Stimulated activated naive B cell treated with anti-CD40 and anti-IgM and Interleukin-4, amounts not matched to agents 10 μg/mL and 1 μg/mL and 100 μg/mL, for 72 hours (primary cell): ENCODE data around the gene ZNF607.
"Not testable (repeated sequence)": the region's sequence is repeated elsewhere in the genome, so short reads cannot be mapped to it uniquely, and the experiment has no call there.

Experiments used
- ATAC-seq, 2 donors: fragments of 150-1000 bp; cut with Tn5 transposase; replicated peaks; 2 replicates each; pipeline ENCODE4 v1.10.0; 2021; ENCODE audit warnings: moderate library complexity in 1 of 2
- DNase-seq: peaks from one replicate; pipeline ENCODE4 v3.0.0; 2021
- H3K27ac Mint-ChIP-seq: one replicate; pipeline ENCODE4 v1.8.0; 2022; ENCODE audit warnings: mild to moderate bottlenecking, mixed read lengths
- H3K27me3 Mint-ChIP-seq, 2 donors: one replicate each; pipeline ENCODE4 v1.8.0; 2022; ENCODE audit warnings: mixed read lengths in 2 of 2
- H3K36me3 Mint-ChIP-seq, 2 donors: one replicate each; pipeline ENCODE4 v1.8.0; 2022; ENCODE audit warnings: mixed read lengths in 2 of 2, mild to moderate bottlenecking in 1 of 2
- H3K4me1 Mint-ChIP-seq, 2 donors: one replicate each; pipeline ENCODE4 v1.8.0; 2022; ENCODE audit warnings: mixed read lengths in 2 of 2, mild to moderate bottlenecking in 1 of 2
- H3K4me3 Mint-ChIP-seq, 2 donors: one replicate each; pipeline ENCODE4 v1.8.0; 2022; ENCODE audit warnings: mild to moderate bottlenecking in 2 of 2, mixed read lengths in 2 of 2, moderate library complexity in 1 of 2
- H3K9me3 Mint-ChIP-seq, 2 donors: one replicate each; pipeline ENCODE4 v1.8.0; 2022; ENCODE audit warnings: mixed read lengths in 2 of 2, mild to moderate bottlenecking in 1 of 2

The ZNF607 gene

DNA sequence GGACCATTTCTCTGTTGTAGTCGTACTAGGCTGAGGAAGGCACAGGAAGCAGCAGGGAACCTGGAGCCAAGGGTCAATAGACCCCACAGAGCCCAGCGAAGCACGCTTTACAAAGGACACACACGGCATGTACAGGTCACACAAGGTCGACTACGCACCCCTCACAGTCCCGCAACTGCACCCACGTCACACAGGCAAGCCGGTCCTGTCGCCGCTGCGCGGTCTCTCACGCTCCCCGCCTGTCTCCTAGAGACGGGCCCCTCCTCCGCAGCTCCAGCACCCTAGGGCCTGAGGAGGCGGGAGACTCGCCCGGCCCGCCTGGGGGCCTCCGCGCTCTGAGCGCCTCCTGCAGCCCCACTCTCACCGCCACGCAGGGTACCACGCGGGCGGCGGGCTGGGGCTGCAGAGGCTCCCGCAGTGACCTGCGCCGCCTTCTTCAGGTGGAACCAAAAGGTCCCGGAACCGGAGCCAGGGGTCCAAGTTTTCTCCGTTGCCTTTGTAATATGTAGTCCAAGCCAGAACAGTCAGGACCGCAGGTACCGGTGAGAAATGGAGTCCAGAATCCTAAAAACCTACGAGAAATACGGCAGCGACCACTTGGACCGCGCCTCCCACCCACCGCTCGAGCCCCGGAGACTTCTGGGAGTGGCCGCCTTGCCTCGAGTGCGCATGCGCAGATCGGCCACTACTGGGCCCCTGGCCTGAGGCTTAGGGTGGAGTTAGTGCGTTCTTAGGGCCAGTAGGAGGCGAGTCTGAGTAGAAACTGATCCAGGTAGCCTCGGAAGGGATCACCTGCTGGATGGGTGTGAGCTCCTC, at the start of gene ZNF607:
Gene ZNF607, minus strand, starts transcription at position 651 of the 816 bp plus-strand sequence. CDS start 8,143 bp downstream, outside the sequence.
- H3K4me3 Mint-ChIP-seq: peak within 1 kb of the TSS; percentile 90 to 95
- no peaks in the 10 kb centered on the region for H3K9me3 Mint-ChIP-seq
- peak; percentile 95 to 96 for ATAC-seq
- peaks cover 5 to 16% of the 10 kb centered on the region in 2 donors for H3K36me3 Mint-ChIP-seq
- peak within 1 kb of the TSS; percentile 97 for H3K27ac Mint-ChIP-seq
- H3K4me1 Mint-ChIP-seq: peaks cover 10 to 18% of the 10 kb centered on the region in 2 donors
- no peaks in the 10 kb centered on the region for H3K27me3 Mint-ChIP-seq
- DNase-seq: peak; percentile 91

DNA sequence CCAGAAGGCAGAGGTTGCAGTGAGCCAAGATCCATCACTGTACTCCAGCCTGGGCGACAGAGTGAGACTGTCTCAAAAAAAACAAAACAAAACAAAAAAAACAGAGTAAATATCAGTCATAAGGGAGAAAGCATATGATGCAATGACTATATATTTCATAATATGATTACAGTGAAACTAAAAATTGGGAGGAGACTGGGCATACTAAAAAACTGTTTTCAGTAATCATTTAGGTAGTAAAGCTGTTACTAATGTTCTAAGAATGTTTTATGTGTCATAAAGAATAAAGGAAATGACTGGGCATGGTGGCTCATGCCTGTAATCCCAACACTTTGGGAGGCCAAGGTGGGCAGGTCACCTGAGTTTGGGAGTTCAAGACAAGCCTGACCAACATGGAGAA, 43.9 kb upstream of the ZNF607 start:
- H3K4me1 Mint-ChIP-seq: no peaks in the 10 kb centered on the region
- no peak overlapping the region for H3K27ac Mint-ChIP-seq
- H3K36me3 Mint-ChIP-seq: peaks cover 46 to 62% of the 10 kb centered on the region in 2 donors
- H3K4me3 Mint-ChIP-seq: no peak overlapping the region
- ATAC-seq (peak in 1 of 2 donors; percentile 31), DNase-seq (no peak)
- peaks cover 0 to 1% of the 10 kb centered on the region in 2 donors for H3K9me3 Mint-ChIP-seq
- no peaks in the 10 kb centered on the region for H3K27me3 Mint-ChIP-seq

DNA sequence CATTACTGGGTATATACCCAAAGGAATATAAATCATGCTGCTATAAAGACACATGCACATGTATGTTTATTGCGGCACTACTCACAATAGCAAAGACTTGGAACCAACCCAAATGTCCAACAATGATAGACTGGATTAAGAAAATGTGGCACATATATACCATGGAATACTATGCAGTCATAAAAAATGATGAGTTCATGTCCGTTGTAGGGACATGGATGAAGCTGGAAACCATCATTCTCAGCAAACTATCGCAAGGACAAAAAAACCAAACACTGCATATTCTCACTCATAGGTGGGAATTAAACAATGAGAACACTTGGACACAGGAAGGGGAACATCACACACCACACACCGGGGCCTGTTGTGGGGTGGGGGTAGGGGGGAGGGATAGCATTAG, 38.1 kb upstream of the ZNF607 start:
- not testable (repeated sequence) for H3K4me3 Mint-ChIP-seq, H3K27ac Mint-ChIP-seq, ATAC-seq, H3K4me1 Mint-ChIP-seq, H3K9me3 Mint-ChIP-seq, H3K27me3 Mint-ChIP-seq, DNase-seq
- peaks cover 39 to 49% of the 10 kb centered on the region in 2 donors for H3K36me3 Mint-ChIP-seq

DNA sequence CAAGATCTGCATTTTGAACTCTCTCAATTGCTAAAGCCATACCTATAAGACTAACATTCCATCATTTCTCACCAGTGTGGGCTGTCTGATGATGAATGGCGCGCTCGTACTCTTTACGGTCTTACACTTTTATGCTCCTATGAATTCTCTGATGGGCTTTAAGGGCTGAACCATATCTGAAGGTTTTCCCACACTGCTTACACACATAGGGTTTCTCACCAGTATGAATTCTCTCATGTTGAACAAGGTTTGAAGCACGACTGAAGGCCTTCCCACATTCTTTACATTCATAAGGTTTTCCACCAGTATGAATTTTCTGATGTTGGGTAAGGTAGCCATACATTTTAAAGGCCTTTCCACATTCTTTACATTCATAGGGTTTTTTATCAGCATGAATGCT, 18.8 kb upstream of the ZNF607 start:
- no peak overlapping the region for H3K4me3 Mint-ChIP-seq
- peaks cover 78 to 89% of the 10 kb centered on the region in 2 donors for H3K36me3 Mint-ChIP-seq
- no peak for ATAC-seq
- H3K27ac Mint-ChIP-seq: no peak overlapping the region
- DNase-seq: no peak
- peaks cover 26 to 27% of the 10 kb centered on the region in 2 donors for H3K9me3 Mint-ChIP-seq
- no peaks in the 10 kb centered on the region for H3K27me3 Mint-ChIP-seq
- no peaks in the 10 kb centered on the region for H3K4me1 Mint-ChIP-seq

DNA sequence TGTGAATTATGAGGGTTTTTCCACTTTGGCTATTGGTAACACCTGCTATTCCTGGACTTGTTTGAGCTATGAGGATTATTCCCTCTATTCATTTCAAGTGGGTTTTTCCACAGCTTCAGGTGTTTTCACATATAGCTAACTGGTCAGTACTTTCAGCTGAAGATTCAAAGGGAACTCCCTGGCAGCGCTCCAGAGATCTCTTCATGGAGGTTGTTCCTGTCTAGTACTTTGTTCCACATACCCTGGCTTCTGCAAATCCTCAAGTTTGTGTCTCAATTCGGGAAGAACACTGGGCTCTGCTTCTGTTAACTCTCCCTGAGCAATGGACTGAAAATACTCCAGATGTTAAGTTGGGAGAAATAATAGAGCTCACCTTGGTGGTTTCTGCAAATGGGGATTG, 5.6 kb upstream of the ZNF607 start:
- Mint-ChIP-seq H3K4me3 (no peak overlapping the region), H3K27ac (no peak overlapping the region), H3K9me3 (no peaks in the 10 kb centered on the region), H3K4me1 (no peaks in the 10 kb centered on the region), H3K36me3 (peaks cover 2 to 6% of the 10 kb centered on the region in 2 donors), H3K27me3 (no peaks in the 10 kb centered on the region)
- no peak for DNase-seq
- ATAC-seq: no peak

GRCh38 chr19:37719927-37720265, 335 bp upstream of the ZNF607 start:
- no peaks in the 10 kb centered on the region for H3K27me3 Mint-ChIP-seq
- peak overlapping the region; percentile 97 for H3K27ac Mint-ChIP-seq
- peaks cover 5 to 13% of the 10 kb centered on the region in 2 donors for H3K36me3 Mint-ChIP-seq
- no peak for ATAC-seq
- peaks cover 10 to 18% of the 10 kb centered on the region in 2 donors for H3K4me1 Mint-ChIP-seq
- DNase-seq: no peak
- no peaks in the 10 kb centered on the region for H3K9me3 Mint-ChIP-seq
- peak overlapping the region; percentile 90 to 95 for H3K4me3 Mint-ChIP-seq

DNA sequence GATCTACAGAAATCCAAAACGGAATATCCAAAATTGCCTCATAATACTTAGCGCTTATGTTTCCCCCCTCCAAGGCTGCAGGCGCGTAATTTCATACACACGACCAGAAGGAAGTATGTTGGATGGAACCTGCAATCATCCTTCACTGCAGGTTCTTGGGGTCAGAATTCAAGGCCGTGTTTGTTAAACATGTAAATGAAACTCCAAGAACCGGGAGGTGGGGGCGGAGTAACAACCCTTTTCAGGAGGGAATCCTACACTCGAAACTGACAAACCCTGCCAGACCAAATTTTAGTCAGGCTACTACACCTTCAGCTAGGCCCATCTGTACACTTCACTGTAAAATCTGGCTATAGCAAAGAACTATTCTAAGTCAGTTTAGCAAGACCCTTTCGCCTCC, 1.3 kb downstream of the ZNF607 start:
- Mint-ChIP-seq H3K4me1 (peaks cover 10 to 18% of the 10 kb centered on the region in 2 donors), H3K4me3 (peak overlapping the region; percentile 90 to 95), H3K9me3 (no peaks in the 10 kb centered on the region), H3K27ac (peak overlapping the region; percentile 97), H3K36me3 (peaks cover 11 to 19% of the 10 kb centered on the region in 2 donors), H3K27me3 (no peaks in the 10 kb centered on the region)
- ATAC-seq (no peak), DNase-seq (no peak)

- H3K36me3 Mint-ChIP-seq: peaks cover 19 to 33% of the 10 kb centered on the region in 2 donors
- no peaks in the 10 kb centered on the region for H3K27me3 Mint-ChIP-seq
- ATAC-seq (no peak), DNase-seq (no peak)
- no peak overlapping the region for H3K4me3 Mint-ChIP-seq
- H3K9me3 Mint-ChIP-seq: no peaks in the 10 kb centered on the region
- no peak overlapping the region for H3K27ac Mint-ChIP-seq
- peaks cover 10 to 18% of the 10 kb centered on the region in 2 donors for H3K4me1 Mint-ChIP-seq
Measured at GRCh38 chr19:37716140-37716539, 3.4 kb downstream of the ZNF607 start.

GRCh38 chr19:37706052-37706605, 13.4 kb downstream of the ZNF607 start:
- H3K27ac Mint-ChIP-seq: no peak overlapping the region
- no peaks in the 10 kb centered on the region for H3K4me1 Mint-ChIP-seq
- H3K9me3 Mint-ChIP-seq: peaks cover 5 to 11% of the 10 kb centered on the region in 2 donors
- no peaks in the 10 kb centered on the region for H3K27me3 Mint-ChIP-seq
- H3K36me3 Mint-ChIP-seq: peaks cover 58 to 79% of the 10 kb centered on the region in 2 donors
- no peak for ATAC-seq
- DNase-seq: no peak
- no peak overlapping the region for H3K4me3 Mint-ChIP-seq

GRCh38 chr19:37699057-37699456, 20.5 kb downstream of the ZNF607 start:
- H3K27ac Mint-ChIP-seq: no peak overlapping the region
- H3K4me1 Mint-ChIP-seq: no peaks in the 10 kb centered on the region
- H3K9me3 Mint-ChIP-seq: peaks cover 12 to 35% of the 10 kb centered on the region in 2 donors
- no peak for DNase-seq
- H3K27me3 Mint-ChIP-seq: no peaks in the 10 kb centered on the region
- H3K4me3 Mint-ChIP-seq: no peak overlapping the region
- ATAC-seq: no peak
- H3K36me3 Mint-ChIP-seq: peaks cover 52 to 72% of the 10 kb centered on the region in 2 donors

GRCh38 chr19:37698216-37698615, 21.3 kb downstream of the ZNF607 start:
- no peak overlapping the region for H3K27ac Mint-ChIP-seq
- peaks cover 12 to 39% of the 10 kb centered on the region in 2 donors for H3K9me3 Mint-ChIP-seq
- DNase-seq (no peak), ATAC-seq (no peak)
- H3K27me3 Mint-ChIP-seq: no peaks in the 10 kb centered on the region
- H3K4me3 Mint-ChIP-seq: no peak overlapping the region
- H3K36me3 Mint-ChIP-seq: peaks cover 47 to 66% of the 10 kb centered on the region in 2 donors
- H3K4me1 Mint-ChIP-seq: no peaks in the 10 kb centered on the region

DNA sequence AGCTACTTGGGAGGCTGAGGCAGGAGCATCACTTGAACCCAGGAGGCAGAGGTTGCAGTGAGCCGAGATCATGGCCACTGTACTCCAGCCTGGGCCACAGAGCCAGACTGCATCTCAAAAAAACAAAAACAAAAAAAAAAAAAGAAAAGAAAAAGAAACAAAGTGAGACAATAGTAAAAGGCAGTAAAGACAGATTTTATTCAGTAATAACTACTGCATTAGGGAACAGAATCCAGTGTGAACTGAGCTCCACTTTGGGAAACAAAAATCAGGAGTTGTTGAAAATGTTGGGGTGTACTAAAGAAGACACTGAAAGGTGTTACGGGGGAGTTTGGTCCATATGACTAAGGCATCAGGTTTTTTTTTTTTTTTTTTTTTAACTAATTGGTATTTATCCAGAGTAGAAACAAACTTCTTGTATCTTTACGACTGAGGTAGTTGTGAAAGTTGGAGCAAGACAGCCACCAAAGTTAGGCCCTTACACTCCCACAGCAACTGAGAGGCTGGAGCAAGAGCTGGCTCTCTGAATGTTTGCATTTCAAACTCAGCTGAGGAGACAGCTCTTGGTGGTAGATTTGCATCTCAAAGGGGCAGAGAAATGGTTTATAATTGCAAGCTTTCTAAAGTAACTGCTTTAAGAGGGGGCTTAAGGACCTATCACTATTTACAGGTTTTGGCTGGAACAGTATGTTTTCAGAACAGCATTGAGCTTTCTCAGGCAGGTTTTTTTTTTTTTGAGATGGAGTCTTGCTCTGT, 24.2 kb downstream of the ZNF607 start:
- ATAC-seq (no peak), DNase-seq (no peak)
- Mint-ChIP-seq H3K9me3 (peaks cover 8 to 30% of the 10 kb centered on the region in 2 donors), H3K4me3 (no peak overlapping the region), H3K27ac (no peak overlapping the region), H3K27me3 (no peaks in the 10 kb centered on the region), H3K36me3 (peaks cover 36 to 43% of the 10 kb centered on the region in 2 donors), H3K4me1 (peaks cover 4 to 7% of the 10 kb centered on the region in 2 donors)

DNA sequence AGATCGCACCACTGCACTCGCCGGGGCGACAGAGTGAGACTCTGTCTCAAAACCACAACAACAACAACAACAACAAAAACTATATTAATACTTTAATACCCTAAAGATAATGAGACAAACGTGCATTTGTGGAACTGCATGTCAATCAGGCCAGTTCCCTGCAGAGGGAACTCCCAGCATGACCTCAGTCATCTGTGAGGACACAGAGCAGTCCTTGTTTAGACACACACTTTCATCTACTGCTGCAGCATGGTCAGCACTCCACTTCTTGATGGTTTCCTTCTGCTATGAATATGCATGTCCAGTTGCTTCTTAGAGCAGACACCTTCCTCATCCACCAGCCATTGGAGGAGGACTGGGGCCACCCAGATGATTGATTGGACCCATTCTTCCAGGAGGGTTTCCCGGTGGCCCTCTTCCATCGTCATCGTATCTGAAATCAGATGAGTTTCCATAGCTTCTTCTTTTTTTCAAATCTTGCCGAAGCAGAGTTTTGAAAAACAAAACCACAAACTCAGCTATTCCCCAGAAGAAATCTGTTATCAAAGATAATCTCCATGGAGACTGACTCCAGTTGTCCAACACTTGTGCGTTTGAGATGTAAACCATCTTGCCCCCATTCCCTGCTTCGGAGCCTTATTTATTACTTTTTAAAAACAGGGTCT, 26.5 kb downstream of the ZNF607 start:
- Mint-ChIP-seq H3K36me3 (peaks cover 17 to 22% of the 10 kb centered on the region in 2 donors), H3K9me3 (peaks cover 6 to 16% of the 10 kb centered on the region in 2 donors), H3K4me1 (peaks cover 4 to 7% of the 10 kb centered on the region in 2 donors), H3K4me3 (peak overlapping the region; percentile 10 to 48), H3K27ac (no peak overlapping the region), H3K27me3 (no peaks in the 10 kb centered on the region)
- ATAC-seq: no peak
- DNase-seq: no peak
